ENCODE results near the gene OR1K1.

DNA sequence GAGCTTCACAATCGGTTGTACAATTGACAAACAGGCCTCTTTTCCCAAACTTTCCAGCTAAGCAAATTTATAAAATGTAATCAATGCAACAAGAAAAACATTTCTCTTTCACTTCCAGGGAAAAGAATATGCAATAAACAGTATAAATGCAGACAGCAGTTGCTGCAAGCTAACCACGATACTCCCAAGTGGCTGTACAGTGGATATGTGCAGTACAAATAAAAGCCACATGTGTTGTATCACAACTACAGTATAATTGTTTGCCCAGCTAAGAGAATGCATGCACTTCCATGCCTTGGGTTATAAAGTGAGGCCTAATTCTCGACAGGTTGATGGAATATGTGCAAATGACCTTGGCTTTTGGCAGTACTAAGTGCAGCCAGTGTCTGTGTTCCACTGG, 45.2 kb downstream of the OR1K1 start:
- TF ChIP-seq, protein P1, sequence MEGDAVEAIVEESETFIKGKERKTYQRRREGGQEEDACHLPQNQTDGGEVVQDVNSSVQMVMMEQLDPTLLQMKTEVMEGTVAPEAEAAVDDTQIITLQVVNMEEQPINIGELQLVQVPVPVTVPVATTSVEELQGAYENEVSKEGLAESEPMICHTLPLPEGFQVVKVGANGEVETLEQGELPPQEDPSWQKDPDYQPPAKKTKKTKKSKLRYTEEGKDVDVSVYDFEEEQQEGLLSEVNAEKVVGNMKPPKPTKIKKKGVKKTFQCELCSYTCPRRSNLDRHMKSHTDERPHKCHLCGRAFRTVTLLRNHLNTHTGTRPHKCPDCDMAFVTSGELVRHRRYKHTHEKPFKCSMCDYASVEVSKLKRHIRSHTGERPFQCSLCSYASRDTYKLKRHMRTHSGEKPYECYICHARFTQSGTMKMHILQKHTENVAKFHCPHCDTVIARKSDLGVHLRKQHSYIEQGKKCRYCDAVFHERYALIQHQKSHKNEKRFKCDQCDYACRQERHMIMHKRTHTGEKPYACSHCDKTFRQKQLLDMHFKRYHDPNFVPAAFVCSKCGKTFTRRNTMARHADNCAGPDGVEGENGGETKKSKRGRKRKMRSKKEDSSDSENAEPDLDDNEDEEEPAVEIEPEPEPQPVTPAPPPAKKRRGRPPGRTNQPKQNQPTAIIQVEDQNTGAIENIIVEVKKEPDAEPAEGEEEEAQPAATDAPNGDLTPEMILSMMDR (IDR thresholded peaks at IDR 0.05) = no peak
- TF ChIP-seq POLR2A (IDR thresholded peaks at IDR 0.05) = no peak
